Stomach (tissue), 4 donors: ENCODE results near the gene WWC2.

Experiments used
- CTCF ChIP-seq, 7 experiments: fragments of 450-650 bp in 4 of 7; fragments of 200-600 bp in 3 of 7; sonication (generic) in 3 of 7; IDR thresholded peaks; one replicate each; pipeline ENCODE4 v1.5.1; 2016 to 2019; ENCODE audit warnings: antibody characterized with exemption in 7 of 7, control low read depth in 2 of 7, mild to moderate bottlenecking in 1 of 7
- EP300 ChIP-seq: sonication (generic); formaldehyde crosslinking; IDR thresholded peaks from one replicate; pipeline ENCODE4 v1.6.1; 2017; ENCODE audit warnings: antibody characterized with exemption
- POLR2A ChIP-seq, 4 donors: fragments of 450-650 bp; IDR thresholded peaks; one replicate each; pipeline ENCODE4 v1.6.1; 2016; ENCODE audit warnings: antibody characterized with exemption in 4 of 4, control low read depth in 2 of 4, mild to moderate bottlenecking in 1 of 4, moderate library complexity in 1 of 4
- POLR2AphosphoS5 ChIP-seq, 3 donors: sonication (generic); formaldehyde crosslinking; IDR thresholded peaks; one replicate each; pipeline ENCODE4 v1.6.1; 2016; ENCODE audit warnings: antibody characterized with exemption in 3 of 3

GRCh38 chr4:183096276-183096965 is 2.6 kb upstream of the WWC2 start:
- TF ChIP-seq CTCF (IDR thresholded peaks at IDR 0.05) (no peak), POLR2A (IDR thresholded peaks at IDR 0.05) (no peak), POLR2AphosphoS5 (IDR thresholded peaks at IDR 0.05) (no peak), EP300 (no peak)
